Forelimb muscle (tissue), 1 donor: ENCODE results near the gene RPL23. TPM values are rescaled to one million over a fixed set of nuclear protein-coding genes. Genes with fewer than 3 reads are reported as not detected.

Experiments
- DNase-seq: peaks from one replicate; pipeline ENCODE4 v3.0.0-alpha.2; 2013; ENCODE audit warnings: low read depth
- polyA plus RNA-seq: library from polyadenylated mRNA; unstranded; fragments of 120-200 nt; gene quantifications from one replicate; pipeline ENCODE4 v1.2.1, GENCODE V29; 2013; ENCODE audit not compliant: insufficient read length

Gene RPL23
- polyA plus RNA-seq, 1 donor: 3,022 TPM

- no peak for DNase-seq
Observed at GRCh38 chr17:38883592-38884526, 30.3 kb upstream of the RPL23 start.

GRCh38 chr17:38882870-38883269 is 29.3 kb upstream of the RPL23 start:
- DNase-seq: no peak

GRCh38 chr17:38881600-38882191 is 28.2 kb upstream of the RPL23 start:
- no peak for DNase-seq

- DNase-seq: no peak
Observed at GRCh38 chr17:38879878-38880665, 26.6 kb upstream of the RPL23 start.

GRCh38 chr17:38877130-38877851 is 23.8 kb upstream of the RPL23 start:
- DNase-seq: no peak

GRCh38 chr17:38875477-38876075 is 22.1 kb upstream of the RPL23 start:
- no peak for DNase-seq

- DNase-seq: no peak
Observed at GRCh38 chr17:38874505-38875400, 21.2 kb upstream of the RPL23 start.

- no peak for DNase-seq
Observed at GRCh38 chr17:38873640-38874380, 20.3 kb upstream of the RPL23 start.

GRCh38 chr17:38872671-38873385 is 19.3 kb upstream of the RPL23 start:
- no peak for DNase-seq

- DNase-seq: no peak
Observed at GRCh38 chr17:38872027-38872511, 18.5 kb upstream of the RPL23 start.

GRCh38 chr17:38871247-38872015 is 17.9 kb upstream of the RPL23 start:
- no peak for DNase-seq

- DNase-seq: peak; percentile 46
Observed at GRCh38 chr17:38870259-38871165, 17.0 kb upstream of the RPL23 start.

- DNase-seq: peak; percentile 86
Observed at GRCh38 chr17:38869526-38870258, 16.2 kb upstream of the RPL23 start, which contains the start of gene LASP1. TSS of gene LASP1 (plus strand) at chr17:38870058. CDS start at chr17:38870190, 132 bp downstream.

- DNase-seq: peak; percentile 70
Observed at GRCh38 chr17:38868817-38869525, 15.4 kb upstream of the RPL23 start.
